Sigmoid colon (tissue), 4 donors: ENCODE results near the gene FANCD2OS.

ENCODE experiments used
- EP300 ChIP-seq, 4 donors: sonication (generic); formaldehyde crosslinking; IDR thresholded peaks; one replicate each; pipeline ENCODE4 v1.6.1; 2017; ENCODE audit warnings: antibody characterized with exemption in 4 of 4
- POLR2A ChIP-seq, 2 donors: fragments of 450-650 bp; IDR thresholded peaks; one replicate each; pipeline ENCODE4 v1.6.1; 2016; ENCODE audit warnings: antibody characterized with exemption in 2 of 2, mild to moderate bottlenecking in 2 of 2, moderate library complexity in 2 of 2
- POLR2AphosphoS5 ChIP-seq, 4 donors: sonication (generic); formaldehyde crosslinking; IDR thresholded peaks; one replicate each; pipeline ENCODE4 v1.6.1; 2017; ENCODE audit warnings: antibody characterized with exemption in 4 of 4
- TF ChIP-seq, protein P1 (sequence below), 4 experiments: fragments of 450-650 bp in 3 of 4; fragments of 200-600 bp in 1 of 4; IDR thresholded peaks; one replicate each; pipeline ENCODE4 v1.5.1; 2016 to 2019; ENCODE audit warnings: antibody characterized with exemption in 4 of 4, mild to moderate bottlenecking in 3 of 4, moderate library complexity in 2 of 4

GRCh38 chr3:10055097-10055496 lies 53.0 kb downstream of the FANCD2OS start:
- TF ChIP-seq, protein P1, sequence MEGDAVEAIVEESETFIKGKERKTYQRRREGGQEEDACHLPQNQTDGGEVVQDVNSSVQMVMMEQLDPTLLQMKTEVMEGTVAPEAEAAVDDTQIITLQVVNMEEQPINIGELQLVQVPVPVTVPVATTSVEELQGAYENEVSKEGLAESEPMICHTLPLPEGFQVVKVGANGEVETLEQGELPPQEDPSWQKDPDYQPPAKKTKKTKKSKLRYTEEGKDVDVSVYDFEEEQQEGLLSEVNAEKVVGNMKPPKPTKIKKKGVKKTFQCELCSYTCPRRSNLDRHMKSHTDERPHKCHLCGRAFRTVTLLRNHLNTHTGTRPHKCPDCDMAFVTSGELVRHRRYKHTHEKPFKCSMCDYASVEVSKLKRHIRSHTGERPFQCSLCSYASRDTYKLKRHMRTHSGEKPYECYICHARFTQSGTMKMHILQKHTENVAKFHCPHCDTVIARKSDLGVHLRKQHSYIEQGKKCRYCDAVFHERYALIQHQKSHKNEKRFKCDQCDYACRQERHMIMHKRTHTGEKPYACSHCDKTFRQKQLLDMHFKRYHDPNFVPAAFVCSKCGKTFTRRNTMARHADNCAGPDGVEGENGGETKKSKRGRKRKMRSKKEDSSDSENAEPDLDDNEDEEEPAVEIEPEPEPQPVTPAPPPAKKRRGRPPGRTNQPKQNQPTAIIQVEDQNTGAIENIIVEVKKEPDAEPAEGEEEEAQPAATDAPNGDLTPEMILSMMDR (IDR thresholded peaks at IDR 0.05) = no peak
- TF ChIP-seq POLR2A (IDR thresholded peaks at IDR 0.05) = no peak
- TF ChIP-seq POLR2AphosphoS5 (IDR thresholded peaks at IDR 0.05) = no peak
- TF ChIP-seq EP300 (IDR thresholded peaks at IDR 0.05) = no peak
